HG02759 (cell line): Measurements from ENCODE around the gene GRIK2.

Experiments
- ATAC-seq: cut with Tn5 transposase; IDR thresholded peaks from one replicate; pipeline ENCODE4 v1.9.1; 2021; ENCODE audit warnings: mild to moderate bottlenecking, moderate library complexity; ENCODE audit not compliant: unreplicated experiment

Gene GRIK2

GRCh38 chr6:101703311-101703710 is 309.8 kb downstream of the GRIK2 start:
- no peak for ATAC-seq

GRCh38 chr6:101705866-101706265 is 312.4 kb downstream of the GRIK2 start:
- no peak for ATAC-seq

- ATAC-seq = no peak
These were observed 313.1 kb downstream of the GRIK2 start for GRCh38 chr6:101706576-101706975.

- no peak for ATAC-seq
These were observed 318.0 kb downstream of the GRIK2 start for GRCh38 chr6:101711518-101711917.

DNA sequence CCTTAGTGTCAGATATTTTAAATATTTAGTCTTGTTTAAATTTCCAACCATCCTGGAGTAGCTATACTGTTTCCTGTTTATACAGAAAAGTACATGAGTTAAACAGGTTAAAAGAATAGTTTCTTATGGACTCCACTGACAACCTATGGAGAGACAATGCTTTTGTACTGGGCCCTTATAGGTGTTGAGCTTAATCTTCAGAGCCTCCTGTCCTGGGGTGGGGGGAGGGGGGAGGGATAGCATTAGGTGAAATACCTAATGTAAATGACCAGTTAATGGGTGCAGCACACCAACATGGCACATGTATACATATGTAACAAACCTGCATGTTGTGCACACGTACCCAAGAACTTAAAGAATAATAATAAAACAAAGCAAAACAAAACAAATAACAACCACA is 322.9 kb downstream of the GRIK2 start:
- ATAC-seq = no peak

- ATAC-seq = no peak
These were observed 323.3 kb downstream of the GRIK2 start for GRCh38 chr6:101716810-101717209.

GRCh38 chr6:101719521-101719920 is 326.0 kb downstream of the GRIK2 start:
- ATAC-seq = no peak

DNA sequence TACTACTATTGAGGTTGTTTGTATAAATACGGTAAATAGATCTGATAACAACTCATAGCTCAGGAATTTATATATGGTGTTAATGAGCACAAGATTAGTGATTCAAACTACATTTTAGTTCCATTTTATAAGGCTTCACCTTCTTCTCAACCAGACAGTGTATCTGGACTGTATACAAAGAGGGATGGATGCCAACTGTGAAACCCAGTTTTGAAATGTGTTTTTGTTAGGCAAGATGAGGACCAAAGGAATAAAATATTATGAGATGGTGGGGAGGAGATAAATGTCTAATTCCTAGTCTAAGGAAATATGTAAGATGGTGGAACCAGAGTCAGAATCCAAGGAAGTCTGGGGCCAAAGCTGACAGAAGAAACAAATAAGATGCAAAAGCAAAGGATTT is 329.0 kb downstream of the GRIK2 start:
- ATAC-seq = no peak

DNA sequence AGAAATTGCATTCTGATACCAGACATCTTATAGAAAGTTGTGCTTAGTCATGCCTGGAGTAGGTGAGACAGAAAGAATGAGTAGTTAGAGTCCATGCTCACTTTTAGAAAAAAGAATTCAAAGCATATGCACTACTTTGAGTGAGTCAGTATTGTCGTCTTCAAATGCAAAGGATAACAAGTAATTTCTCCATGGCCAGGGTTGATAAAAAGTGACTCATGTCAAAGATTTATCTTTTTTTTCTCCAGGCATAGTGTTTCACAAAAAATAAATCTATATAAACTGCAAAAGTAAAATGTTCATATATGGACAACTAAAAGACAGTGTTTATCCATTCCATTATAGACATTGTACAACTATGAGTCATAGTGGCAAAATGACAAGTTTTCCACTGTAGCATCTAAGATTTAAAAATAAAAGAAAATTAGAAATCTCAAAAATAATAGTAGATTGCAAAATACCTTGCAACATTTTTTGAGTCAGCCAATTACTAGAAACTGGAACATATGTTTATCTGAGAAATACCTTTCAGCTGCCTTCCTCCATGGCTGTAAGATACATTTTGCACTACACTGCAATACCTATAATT is 329.6 kb downstream of the GRIK2 start:
- ATAC-seq = no peak

DNA sequence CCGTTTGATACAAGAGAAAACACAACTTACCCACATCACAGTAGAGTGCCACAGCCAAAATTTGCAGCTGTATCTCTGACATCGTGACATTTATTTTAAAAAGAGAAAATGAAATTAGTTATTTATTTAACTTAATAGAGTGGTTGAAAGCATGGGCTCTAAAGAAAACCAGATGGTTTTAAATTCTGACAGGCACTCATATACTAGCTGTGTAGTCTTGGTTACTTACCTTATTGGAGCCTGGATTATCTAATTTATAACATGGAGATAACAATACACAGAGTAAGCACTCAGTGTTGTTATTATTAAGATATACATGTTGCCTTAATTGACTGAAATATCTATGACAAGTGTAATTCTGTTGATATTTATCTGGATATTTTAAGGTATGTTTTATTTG is 334.9 kb downstream of the GRIK2 start:
- no peak for ATAC-seq

DNA sequence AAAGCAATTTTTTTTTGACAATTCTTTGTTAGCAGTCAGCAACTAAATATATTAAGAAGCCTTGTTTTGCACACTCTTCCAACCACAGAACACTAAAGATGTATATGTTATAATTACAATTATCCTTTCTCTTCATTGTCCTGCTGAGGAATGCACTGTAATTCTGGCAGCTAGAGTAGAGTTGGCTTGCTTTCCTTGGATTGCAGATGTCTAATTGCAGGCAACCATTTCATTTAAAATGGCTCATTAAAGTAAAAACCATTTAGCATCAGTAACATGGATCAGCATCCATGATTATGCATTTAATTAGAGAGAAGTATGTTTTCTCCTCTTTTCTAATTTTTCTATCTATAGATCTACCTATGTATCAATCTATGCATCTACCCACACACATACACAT is 335.4 kb downstream of the GRIK2 start:
- ATAC-seq = no peak

DNA sequence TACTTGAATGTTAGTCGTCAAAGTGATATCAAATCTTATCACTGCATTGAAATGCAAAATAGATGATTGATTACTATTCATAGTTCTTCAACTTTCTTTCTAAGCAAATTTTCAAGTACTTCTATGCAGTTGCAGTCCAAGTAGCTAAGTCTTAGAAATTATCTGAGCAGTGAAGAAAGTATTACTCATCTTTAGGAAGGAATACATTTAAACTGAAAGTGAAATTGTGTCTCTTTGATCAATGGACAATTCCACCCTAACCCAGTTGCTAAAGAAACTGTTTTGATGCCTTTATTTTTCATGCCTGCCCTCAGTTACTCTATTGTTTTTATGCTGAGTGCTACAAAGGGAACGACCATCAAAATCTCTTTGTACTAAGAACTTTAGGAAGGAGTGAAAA is 337.4 kb downstream of the GRIK2 start:
- no peak for ATAC-seq

- ATAC-seq = no peak
These were observed 340.4 kb downstream of the GRIK2 start for GRCh38 chr6:101733899-101734298.

- no peak for ATAC-seq
These were observed 345.0 kb downstream of the GRIK2 start for GRCh38 chr6:101738481-101738880.

DNA sequence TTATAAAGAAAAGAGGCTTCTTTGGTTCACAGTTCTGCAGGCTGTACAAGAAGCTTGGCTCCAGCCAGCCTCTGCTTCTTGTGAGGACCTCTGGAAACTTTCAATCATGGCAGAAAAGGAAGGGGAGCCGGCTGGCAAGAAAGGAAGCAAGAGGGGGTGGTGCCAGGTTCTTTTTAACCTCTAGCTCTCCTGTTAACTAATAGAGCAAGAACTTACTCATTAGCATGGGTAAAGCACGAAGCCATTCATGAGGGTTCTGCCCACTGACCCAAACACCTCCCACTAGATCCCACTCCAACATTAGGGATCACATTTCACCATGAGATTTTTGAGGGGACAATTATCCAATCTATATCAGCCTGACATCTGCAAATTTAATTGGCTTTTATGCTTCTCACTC is 347.1 kb downstream of the GRIK2 start:
- ATAC-seq = no peak

GRCh38 chr6:101741474-101742171 is 348.1 kb downstream of the GRIK2 start:
- no peak for ATAC-seq

GRCh38 chr6:101747160-101747559 is 353.7 kb downstream of the GRIK2 start:
- ATAC-seq = no peak

- no peak for ATAC-seq
These were observed 354.2 kb downstream of the GRIK2 start for GRCh38 chr6:101747716-101748115.

GRCh38 chr6:101755931-101756330 is 362.4 kb downstream of the GRIK2 start:
- ATAC-seq = no peak

DNA sequence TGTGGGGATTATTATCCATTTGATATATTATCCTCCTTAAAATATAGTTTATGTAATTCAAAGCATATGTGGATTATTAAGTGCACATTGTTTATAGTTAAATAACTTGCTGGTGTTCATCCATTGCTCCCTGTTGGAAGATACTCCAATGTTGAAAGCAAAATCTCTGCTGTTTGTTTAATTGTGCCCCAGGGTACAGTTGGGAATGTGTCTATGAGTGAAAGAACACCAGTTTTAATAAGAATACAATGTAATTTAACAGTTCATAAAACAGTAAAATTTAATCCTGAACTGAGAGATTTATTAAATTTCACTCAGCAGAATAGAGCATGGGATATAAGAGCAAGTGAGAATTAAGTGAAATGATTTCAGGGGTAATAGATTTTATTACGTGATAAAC is 364.9 kb downstream of the GRIK2 start:
- no peak for ATAC-seq

DNA sequence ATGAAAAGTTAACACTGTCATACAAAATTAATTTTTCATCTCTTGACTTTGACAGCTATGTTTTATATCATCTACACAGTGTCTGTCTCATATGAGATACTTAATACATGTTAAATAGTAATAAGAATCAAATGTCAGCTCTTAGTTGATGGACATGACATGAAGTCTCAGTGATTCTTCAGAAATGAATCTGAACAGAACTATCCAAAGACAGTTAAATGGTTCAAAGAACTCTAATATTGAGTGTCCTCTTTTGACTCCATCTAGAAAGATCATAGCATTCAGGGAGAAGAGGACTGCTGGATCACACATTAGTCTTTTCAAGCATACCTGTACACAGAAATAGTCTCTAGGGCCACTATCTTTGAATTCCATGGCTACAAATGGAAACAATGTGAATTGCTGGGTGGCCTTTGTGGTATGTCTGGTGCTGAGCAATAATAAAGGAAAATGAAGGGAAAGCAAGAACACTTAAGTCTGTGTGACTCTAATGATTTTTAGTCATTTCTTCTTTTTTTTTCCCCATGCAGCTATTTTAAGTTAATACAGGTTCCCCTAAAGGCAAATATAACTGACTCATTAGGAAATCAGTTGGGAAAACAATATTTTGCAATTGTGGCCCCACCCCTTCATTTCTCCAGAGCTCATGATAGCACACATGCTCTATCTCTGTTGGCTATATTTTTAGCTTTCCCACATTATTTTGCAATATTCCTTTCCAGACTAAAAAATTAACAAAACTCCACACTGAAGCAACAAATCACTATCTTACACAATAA is 367.5 kb downstream of the GRIK2 start:
- ATAC-seq = no peak

GRCh38 chr6:101762851-101763250 is 369.3 kb downstream of the GRIK2 start:
- ATAC-seq = no peak
